PFSK-1 (cell line): ENCODE results near the gene CSTF2T.

Experiments
- FOXP2 ChIP-seq: optimal IDR thresholded peaks from 2 replicates; pipeline ENCODE3; 2011; ENCODE audit warnings: borderline replicate concordance, control low read depth, inconsistent platforms; ENCODE audit not compliant: insufficient read depth; ENCODE audit errors: extremely low read length, extremely low read depth
- POLR2AphosphoS5 ChIP-seq: IDR thresholded peaks from 2 replicates; pipeline ENCODE4 v1.6.1; 2012; ENCODE audit warnings: low read depth, mild to moderate bottlenecking, control low read depth, low read length, moderate library complexity
- REST ChIP-seq, 2 experiments: IDR thresholded peaks; 2 replicates each; pipeline versions ENCODE4 v1.6.1 to v1.8.0; 2011 to 2012; ENCODE audit warnings: low read depth in 2 of 2, low read length in 2 of 2, control low read depth in 1 of 2, inconsistent platforms in 1 of 2, mild to moderate bottlenecking in 1 of 2, moderate library complexity in 1 of 2; ENCODE audit not compliant: insufficient read depth in 1 of 2
- SIN3A ChIP-seq: IDR thresholded peaks from 2 replicates; pipeline ENCODE4 v1.6.1; 2012; ENCODE audit warnings: mild to moderate bottlenecking, low read length, moderate library complexity, borderline replicate concordance; ENCODE audit not compliant: insufficient read depth
- TAF1 ChIP-seq: IDR thresholded peaks from 2 replicates; pipeline ENCODE4 v1.6.1; 2012; ENCODE audit warnings: low read length, control low read depth, borderline replicate concordance; ENCODE audit not compliant: insufficient read depth

Gene CSTF2T

GRCh38 chr10:51699145-51699474 lies 285 bp downstream of the CSTF2T start:
- no peak for TF ChIP-seq FOXP2
- no peak for TF ChIP-seq REST (IDR thresholded peaks at IDR 0.05; ENCODE audit: insufficient read depth in 1 of 2, low read depth in 2 of 2, low read length in 2 of 2)
- no peak for TF ChIP-seq POLR2AphosphoS5
- no peak for TF ChIP-seq TAF1
- TF ChIP-seq SIN3A = no peak

DNA sequence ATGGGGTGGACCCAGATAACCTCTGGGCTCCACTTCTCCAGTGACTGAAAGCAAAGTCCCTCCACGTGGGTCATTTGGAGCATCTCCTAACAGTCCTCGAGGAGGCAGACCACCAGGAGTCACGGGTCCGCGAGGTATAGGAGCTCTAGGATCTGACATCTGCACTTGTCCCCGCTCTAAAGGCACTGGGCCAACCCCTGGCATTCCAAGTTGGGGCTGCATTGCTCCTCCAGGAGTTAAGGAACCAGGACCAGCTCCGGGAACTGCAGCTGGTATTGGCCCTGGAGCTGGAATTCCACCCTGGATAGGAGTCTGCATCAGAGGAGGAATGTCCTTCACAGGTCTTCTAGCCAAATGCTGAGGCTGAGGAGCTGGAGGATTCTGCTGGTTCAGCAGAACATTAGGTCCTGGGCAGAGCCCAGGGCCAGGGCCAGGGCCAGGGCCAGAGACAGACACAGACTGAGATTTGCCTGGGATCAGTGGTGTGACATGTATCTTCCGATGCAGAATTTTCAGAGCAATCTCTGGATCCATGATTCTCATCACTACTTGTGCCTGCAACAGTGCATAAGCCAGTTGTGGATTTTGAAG lies 827 bp downstream of the CSTF2T start:
- TF ChIP-seq TAF1 (no peak), POLR2AphosphoS5 (no peak), REST (IDR thresholded peaks at IDR 0.05; ENCODE audit: insufficient read depth in 1 of 2, low read depth in 2 of 2, low read length in 2 of 2) (no peak), FOXP2 (no peak), SIN3A (no peak)

DNA sequence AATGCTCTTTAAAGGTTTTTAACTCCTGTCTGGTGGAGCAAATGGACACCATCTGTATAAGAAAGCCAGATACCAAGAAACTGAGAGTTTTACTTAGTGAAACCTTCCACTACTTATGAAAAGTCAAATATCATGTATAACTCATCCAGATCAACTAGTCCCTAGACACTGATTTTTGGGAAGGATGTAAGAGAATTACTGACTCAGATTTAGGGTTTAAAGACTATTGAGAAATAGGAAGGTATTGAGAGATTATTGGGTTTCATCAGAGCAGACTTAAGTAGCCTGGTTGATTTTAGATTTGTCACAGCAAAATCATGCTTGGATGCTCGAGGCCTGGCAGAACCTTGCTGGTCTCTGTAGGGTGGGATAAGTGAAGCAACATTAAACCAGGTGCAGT lies 3.1 kb downstream of the CSTF2T start:
- TF ChIP-seq REST (IDR thresholded peaks at IDR 0.05; ENCODE audit: insufficient read depth in 1 of 2, low read depth in 2 of 2, low read length in 2 of 2) (no peak), FOXP2 (no peak), SIN3A (no peak), TAF1 (no peak), POLR2AphosphoS5 (no peak)

GRCh38 chr10:51694086-51694768 lies 5.2 kb downstream of the CSTF2T start:
- TF ChIP-seq POLR2AphosphoS5 (no peak), REST (IDR thresholded peaks at IDR 0.05; ENCODE audit: insufficient read depth in 1 of 2, low read depth in 2 of 2, low read length in 2 of 2) (no peak)

DNA sequence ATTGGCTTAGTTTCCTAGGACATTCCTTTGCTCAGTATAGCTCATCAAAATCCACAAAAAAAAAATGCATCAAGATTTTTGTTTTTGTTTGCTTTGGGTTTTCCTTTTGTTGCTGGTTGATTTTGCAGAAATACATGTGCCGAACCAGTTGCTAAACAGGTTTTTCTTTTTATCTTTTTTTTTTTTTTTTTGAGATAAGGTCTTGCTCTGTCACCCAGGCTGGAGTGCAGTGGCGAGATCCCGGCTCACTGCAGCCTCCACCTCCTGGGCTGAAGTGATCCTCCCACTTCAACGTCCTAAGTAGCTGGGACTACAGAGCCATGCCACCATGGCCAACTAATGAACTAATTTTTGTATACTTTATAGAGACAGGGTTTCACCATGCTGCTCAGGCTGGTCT lies 8.3 kb downstream of the CSTF2T start:
- TF ChIP-seq SIN3A = no peak
- TF ChIP-seq TAF1 = no peak
- no peak for TF ChIP-seq FOXP2
- TF ChIP-seq POLR2AphosphoS5 = no peak
- TF ChIP-seq REST (IDR thresholded peaks at IDR 0.05; ENCODE audit: insufficient read depth in 1 of 2, low read depth in 2 of 2, low read length in 2 of 2) = no peak
